ENCODE results near the gene TMEM151A.
A peak's percentile ranks its signal among the peaks of the same experiment; 100 is the strongest.

TMEM151A gene

DNA sequence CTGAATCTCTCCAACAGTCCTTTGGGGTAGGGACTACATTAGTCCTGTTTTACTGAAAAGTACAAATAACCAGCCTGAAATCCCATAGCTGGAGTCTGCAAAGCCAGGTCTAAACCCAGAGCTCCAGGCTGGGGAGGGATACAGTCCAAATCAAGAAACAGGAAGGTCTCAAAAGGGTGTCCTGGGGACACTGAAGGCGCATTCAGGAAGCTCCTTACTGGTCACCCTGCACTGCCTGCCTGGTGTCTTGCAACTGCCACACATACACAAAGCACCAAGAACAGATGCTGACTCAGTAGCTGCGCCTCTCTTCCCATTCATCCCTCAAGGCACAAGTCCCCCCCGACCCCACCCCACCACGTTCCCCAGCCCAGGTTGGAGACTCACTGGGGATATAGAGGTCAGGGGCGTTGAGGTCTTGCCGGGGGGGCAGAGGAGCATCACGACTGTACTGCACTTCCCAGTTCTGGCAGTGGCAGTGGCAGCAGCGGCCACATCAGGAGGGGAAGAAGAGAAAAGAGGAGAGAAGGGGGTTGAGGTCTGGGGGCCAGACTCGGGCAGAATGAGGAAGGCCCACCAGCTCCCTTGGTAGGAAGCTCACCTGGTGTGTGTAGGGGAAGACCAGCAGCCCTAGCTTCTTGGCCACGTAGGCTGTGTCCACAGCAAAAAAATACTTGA lies 4.3 kb upstream of the TMEM151A start:
- peak overlapping the region; percentile 78 to 94 for H3K27ac Mint-ChIP-seq
- peaks cover 69% of the 10 kb centered on the region for H3K4me1 Mint-ChIP-seq
- peak overlapping the region; percentile 82 to 92 for H3K4me3 Mint-ChIP-seq
- ATAC-seq (no peak), DNase-seq (no peak)
- peaks cover 16% of the 10 kb centered on the region for H3K27me3 Mint-ChIP-seq
- no peaks in the 10 kb centered on the region for H3K9me3 Mint-ChIP-seq

DNA sequence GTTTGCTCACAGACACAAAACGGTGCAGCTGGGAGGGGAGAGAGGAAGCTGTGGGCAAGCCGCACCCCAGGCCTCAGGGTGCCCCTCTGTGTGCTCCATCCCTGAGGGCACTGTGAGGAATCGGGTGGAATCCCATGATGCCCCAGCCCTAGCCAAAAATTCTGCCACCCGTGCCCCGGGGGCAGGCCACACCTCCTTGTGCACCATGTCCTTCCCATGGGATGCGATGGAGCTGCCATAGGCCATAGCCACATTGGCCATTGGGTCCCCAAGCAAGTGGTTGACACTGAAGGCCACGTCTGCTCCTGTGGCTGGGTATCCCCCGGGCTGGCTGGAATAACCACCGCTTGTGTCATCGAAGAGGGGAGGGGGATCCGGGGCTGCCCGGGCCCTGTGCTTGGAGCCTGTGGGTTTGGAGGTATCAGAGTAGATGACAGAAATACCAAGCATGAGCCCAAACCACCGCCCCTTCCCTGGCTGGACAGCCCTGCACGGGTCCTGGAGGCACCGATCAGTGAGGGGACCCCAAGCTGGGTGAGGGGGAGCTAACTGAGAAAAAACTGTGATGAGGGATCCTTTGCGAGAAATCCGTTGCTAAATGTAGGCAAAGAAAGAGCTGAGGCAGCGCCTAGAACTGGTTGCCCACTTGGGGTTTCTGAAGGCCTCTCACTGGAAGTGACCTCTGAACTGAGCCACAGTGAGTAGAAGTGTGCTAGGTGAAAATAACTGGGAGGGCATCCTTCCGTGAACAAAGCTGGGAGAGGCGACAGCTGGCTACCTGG lies 3.6 kb upstream of the TMEM151A start:
- no peak for ATAC-seq
- Mint-ChIP-seq H3K4me1 (peaks cover 69% of the 10 kb centered on the region), H3K27me3 (peaks cover 24% of the 10 kb centered on the region)

DNA sequence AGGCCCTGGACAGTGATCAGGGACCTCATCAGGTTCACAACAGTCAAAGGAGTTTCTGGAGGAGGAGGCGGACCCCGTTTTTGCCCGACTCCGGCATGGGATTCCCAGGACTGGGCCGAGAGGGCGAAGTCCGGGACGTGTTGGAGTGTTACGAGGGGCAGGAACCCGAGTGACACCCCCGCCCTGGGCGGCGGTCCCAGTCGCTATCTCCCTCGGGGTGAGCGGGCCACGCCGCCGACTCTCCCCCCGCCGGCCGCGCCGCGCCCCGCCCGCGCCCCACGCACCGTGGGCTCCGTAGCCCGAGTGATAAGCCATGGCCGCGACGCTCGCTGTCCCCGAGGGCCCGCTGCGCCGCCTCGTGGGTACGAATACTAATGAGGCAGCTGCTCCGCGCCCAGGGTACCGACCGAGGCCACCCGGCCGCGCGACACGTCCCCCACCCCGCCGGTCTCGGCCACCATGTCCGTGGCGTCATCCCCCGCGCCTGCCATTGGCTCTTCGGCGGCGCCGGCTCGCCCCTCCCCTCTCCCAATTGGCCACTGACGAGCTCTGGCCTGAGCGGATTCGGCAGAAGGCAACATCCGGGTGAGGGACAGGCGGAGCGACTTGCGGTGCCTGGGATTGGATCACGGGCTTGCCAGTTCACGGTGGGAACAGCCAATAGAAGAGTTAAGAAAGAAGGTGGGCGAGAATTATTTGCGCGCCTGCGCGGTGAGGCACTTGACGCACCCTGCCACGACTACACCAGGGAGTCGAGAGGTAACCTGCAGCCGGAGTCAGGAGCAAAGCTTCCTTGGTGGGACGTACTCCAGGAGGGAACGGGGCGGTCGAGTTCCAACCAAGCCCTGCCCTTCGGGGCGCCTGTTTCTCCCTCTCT lies 2.8 kb upstream of the TMEM151A start, which contains the start of gene YIF1A:
TSS of gene YIF1A (minus strand) at position 473 of the 877 bp plus-strand sequence. CDS start at position 315, 158 bp downstream.
- Mint-ChIP-seq H3K4me3 (peak within 1 kb of the TSS; percentile 82 to 92), H3K4me1 (peaks cover 65% of the 10 kb centered on the region), H3K27me3 (peaks cover 32% of the 10 kb centered on the region), H3K9me3 (no peaks in the 10 kb centered on the region), H3K27ac (peak within 1 kb of the TSS; percentile 90)
- ATAC-seq = peak; percentile 96
- peak; percentile 97 to 99 for DNase-seq

More for the DNA sequence above, 3.6 kb upstream of the TMEM151A start:
- Mint-ChIP-seq H3K9me3 (no peaks in the 10 kb centered on the region), H3K27ac (peak overlapping the region; percentile 88), H3K4me3 (peak overlapping the region; percentile 82 to 92)
- DNase-seq = no peak

DNA sequence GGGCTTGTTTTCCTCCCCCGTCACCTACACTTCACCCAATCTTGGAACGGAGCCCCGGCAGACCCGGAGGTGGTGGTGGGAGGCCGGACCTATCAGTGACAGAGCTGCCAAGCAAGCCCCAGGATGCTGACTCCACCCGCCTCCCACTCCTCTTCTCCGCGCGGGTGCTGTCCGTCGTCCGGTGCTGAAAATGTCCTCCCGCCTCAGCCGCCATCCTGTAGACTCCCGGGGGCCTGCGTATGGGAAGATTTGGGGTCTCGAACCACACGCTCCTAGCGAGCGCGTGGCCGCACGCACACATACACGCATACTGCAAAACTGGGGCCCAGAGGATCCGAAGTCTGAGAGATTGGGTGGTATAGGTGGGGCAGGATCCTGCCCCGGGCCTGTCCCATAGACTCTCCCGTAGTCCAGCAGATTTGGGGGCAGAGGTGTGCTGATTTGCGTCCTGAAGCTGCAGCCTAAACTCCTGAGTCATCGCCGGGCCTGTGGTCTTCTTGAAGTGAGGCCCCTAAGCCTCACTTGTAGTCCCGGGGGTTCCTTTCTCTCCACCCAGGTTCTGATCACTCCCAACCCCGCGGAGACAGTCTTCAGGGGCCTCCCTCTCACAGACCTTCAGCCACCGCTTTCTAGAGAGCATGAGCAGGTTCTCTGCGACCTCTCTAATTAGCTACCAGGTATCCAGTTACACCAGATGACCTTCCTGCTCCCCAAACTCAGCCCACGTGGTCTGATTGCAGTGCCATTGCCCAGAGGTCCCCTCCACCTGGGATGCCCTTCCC lies 2.0 kb upstream of the TMEM151A start:
- ATAC-seq (peak; percentile 81), DNase-seq (peak; percentile 86 to 87)
- H3K9me3 Mint-ChIP-seq = no peaks in the 10 kb centered on the region

DNA sequence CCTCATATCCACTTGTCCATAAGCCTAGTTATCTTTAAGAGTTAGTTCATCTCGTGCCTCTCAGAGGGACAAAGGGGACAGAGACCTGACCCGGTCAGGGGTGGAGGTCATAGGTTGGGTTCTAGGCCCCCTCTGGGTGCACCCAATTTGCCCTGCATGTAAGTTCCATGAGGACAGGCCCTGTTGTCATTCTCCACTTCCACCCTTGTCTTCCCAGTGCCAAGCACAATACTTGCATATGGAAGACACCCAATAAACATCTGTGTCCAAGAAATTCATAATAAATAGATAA lies 1.4 kb upstream of the TMEM151A start:
- no peak for ATAC-seq
- H3K27ac Mint-ChIP-seq = no peak overlapping the region

More for the DNA sequence above, 2.0 kb upstream of the TMEM151A start:
- Mint-ChIP-seq H3K27ac (peak overlapping the region; percentile 90), H3K4me3 (peak overlapping the region; percentile 82 to 92), H3K27me3 (peaks cover 39% of the 10 kb centered on the region), H3K4me1 (peaks cover 58% of the 10 kb centered on the region)

DNA sequence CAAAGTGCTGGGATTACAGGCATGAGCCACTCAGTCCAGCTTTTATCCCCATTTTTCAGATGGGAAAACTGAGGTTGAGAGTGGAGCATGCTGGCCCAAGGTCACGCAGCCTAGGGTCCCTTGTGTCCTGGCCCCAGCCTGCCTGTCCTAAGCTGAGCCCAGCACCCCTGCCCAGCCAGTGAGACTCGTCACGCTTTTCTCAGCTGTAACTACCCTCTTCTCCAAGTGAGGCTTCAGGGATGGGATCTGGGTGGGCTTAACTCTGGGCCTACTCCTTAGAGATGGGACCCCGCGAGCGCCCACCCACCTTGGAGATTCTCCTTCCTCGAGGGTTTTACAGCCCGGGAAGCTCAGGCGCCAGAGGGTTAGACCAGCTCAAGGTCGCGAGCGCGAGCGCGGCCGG lies 390 bp upstream of the TMEM151A start:
- Mint-ChIP-seq H3K4me1 (peaks cover 45% of the 10 kb centered on the region), H3K4me3 (no peak overlapping the region), H3K27ac (no peak overlapping the region), H3K9me3 (no peaks in the 10 kb centered on the region), H3K27me3 (peaks cover 46% of the 10 kb centered on the region)
- no peak for ATAC-seq
- DNase-seq = no peak

More for the DNA sequence above, 1.4 kb upstream of the TMEM151A start:
- DNase-seq = no peak
- Mint-ChIP-seq H3K4me1 (peaks cover 55% of the 10 kb centered on the region), H3K9me3 (no peaks in the 10 kb centered on the region), H3K4me3 (peak overlapping the region; percentile 82 to 92), H3K27me3 (peaks cover 40% of the 10 kb centered on the region)

DNA sequence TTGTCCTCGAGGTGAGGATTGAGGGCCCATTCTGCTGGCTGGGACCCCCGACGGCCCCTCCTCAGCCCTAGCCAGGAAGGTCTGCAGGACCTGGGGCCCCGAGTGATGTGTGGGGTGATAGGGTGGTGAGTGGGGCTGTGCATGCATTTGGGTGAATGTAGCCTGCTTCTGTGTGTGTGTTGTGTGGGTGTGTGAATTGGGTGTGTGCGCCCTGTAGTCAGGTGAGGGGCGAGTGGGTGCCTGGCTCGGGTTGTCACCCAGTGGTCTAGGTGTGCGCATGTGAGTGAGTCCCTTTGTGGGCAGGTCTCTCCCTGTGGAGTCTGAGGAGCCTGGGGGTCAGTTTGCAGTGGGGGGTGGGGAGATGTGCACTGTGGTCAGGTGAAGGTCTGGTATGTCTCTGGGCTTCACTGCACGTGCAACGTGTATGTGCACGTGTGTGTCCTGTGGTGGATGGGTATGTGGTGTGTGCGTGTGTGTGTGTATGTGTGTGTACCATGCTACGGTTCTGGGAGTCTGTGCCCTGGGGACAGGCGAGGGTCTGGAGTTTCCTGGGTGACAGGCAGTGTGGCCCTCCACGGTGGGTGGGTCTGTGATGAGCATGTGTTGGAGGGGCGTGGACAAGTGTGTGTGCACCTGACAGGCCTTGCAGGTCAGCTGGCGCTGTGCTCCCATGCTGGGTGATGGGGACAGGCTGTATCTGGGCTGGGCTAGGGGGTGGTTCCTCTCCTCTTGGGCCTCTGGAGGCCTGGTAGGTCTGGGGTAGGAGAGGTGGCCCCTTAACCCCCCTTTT lies 1.0 kb downstream of the TMEM151A start:
- ATAC-seq (no peak), DNase-seq (no peak)
- Mint-ChIP-seq H3K4me1 (peaks cover 30% of the 10 kb centered on the region), H3K4me3 (peak overlapping the region; percentile 3 to 50), H3K27me3 (peaks cover 49% of the 10 kb centered on the region), H3K27ac (no peak overlapping the region), H3K9me3 (no peaks in the 10 kb centered on the region)

DNA sequence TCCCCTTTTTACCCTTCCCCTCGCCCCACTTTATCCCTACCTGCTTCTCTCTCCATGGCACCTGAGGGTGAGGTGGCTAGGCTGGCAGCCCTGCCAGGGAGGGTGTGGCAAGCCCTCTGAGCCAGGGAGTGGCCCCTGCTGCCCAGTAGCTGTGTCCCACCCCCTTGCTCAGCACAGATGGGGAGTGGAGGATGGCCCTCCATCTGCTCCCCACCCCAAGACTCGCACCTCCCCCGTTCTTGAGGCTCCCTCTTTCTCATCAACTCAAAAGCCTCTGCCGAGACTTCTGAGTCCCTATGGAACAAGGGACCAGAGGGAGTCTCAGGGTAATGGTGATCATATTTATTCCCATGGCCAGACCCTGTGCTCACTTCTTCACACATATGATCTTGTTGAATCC lies 1.7 kb downstream of the TMEM151A start:
- ATAC-seq (no peak), DNase-seq (no peak)
- H3K4me1 Mint-ChIP-seq = peaks cover 24% of the 10 kb centered on the region
- H3K27me3 Mint-ChIP-seq = peaks cover 49% of the 10 kb centered on the region
- H3K27ac Mint-ChIP-seq = no peak overlapping the region
- H3K9me3 Mint-ChIP-seq = no peaks in the 10 kb centered on the region
- H3K4me3 Mint-ChIP-seq = peak overlapping the region in 1 of 2 donors; percentile 29

DNA sequence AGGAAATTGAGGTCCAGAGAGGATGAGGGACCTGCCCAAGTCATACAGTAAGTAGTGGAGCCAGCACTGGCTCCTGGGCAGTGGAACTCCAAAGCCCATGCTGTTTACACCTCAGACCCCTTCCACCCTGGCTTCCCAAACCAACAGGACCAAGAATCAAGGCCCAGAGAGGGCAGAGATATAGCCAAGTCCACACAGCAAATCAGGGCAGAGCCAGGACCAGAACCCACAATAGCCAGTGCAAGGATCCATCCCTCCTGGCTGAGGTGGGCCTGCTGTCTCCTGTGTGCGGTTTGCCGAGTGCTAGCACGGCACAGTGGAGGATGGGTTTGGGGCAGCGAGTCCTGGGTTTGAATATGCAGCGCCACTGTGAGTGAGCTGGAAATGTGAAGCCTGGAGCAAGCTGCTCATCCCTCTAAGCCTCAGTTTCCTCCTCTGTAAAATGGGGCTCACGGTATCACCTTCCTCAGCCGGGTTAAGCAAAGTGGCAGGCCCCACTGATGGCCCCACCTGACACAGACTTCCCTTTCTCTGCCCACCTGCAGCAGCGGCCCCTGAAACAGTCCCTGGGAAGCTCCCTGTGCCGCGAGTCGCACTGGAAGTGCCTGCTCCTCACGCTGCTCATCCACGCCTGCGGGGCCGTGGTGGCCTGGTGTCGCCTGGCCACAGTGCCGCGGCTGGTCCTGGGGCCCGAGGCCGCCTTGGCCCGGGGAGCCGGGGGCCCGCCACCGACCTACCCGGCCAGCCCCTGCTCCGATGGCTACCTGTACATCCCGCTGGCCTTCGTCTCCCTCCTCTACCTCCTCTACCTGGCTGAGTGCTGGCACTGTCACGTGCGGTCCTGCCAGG lies 2.3 kb downstream of the TMEM151A start:
- no peak overlapping the region for H3K4me3 Mint-ChIP-seq
- H3K4me1 Mint-ChIP-seq = peaks cover 24% of the 10 kb centered on the region
- ATAC-seq (no peak), DNase-seq (no peak)
- H3K9me3 Mint-ChIP-seq = no peaks in the 10 kb centered on the region
- no peak overlapping the region for H3K27ac Mint-ChIP-seq
- peaks cover 49% of the 10 kb centered on the region for H3K27me3 Mint-ChIP-seq

DNA sequence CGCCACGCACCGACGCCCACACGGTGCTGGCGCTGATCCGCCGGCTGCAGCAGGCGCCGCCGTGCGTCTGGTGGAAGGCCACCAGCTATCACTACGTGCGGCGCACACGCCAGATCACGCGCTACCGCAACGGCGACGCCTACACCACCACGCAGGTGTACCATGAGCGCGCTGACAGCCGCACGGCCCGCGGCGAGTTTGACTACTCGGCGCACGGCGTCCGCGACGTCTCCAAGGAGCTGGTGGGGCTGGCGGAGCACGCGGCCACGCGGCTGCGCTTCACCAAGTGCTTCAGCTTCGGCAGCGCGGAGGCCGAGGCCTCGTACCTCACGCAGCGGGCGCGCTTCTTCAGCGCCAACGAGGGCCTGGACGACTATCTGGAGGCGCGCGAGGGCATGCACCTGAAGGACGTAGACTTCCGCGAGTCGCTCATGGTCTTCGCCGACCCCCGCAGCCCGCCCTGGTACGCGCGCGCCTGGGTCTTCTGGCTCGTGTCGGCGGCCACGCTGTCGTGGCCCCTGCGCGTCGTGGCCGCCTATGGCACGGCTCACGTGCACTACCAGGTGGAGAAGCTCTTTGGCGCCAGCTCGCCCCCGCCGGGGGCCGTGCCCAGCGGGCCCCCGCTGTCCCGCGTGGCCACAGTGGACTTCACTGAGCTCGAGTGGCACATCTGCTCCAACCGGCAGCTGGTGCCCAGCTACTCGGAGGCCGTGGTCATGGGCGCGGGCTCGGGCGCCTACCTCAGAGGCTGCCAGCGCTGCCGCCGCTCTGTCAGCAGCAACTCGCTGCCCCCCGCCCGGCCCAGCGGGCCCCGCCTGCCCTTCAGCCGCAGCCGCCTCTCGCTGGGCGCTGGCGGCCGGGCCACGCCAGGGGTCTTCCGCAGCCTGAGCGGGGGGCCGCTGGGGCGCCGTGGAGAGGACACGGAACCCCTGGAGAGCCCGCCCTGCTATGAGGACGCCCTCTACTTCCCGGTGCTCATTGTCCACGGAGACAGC lies 3.2 kb downstream of the TMEM151A start:
- ATAC-seq = peak; percentile 10
- peaks cover 17% of the 10 kb centered on the region for H3K4me1 Mint-ChIP-seq
- no peak for DNase-seq
- no peaks in the 10 kb centered on the region for H3K9me3 Mint-ChIP-seq
- no peak overlapping the region for H3K27ac Mint-ChIP-seq
- no peak overlapping the region for H3K4me3 Mint-ChIP-seq
- H3K27me3 Mint-ChIP-seq = peaks cover 49% of the 10 kb centered on the region

DNA sequence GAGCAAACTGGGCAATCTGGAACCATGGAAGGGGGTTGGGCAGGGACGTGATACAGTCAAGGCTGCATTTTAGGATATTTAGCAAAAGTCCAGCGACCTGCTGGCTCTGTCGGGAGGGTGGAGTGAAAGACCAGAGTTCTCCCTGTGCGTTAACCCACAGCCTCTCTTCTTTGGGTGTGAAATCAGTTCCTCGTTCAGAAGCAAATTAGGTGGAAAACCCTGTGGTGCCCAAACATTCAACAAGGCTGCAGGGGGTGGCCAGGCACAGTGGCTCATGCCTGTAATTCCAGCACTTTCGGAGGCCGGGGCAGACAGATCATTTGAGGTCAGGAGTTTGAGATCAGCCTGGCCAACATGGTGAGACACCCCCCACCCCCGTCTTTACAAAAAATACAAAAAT lies 5.9 kb downstream of the TMEM151A start:
- no peak overlapping the region for H3K27ac Mint-ChIP-seq
- DNase-seq (no peak), ATAC-seq (no peak)
- no peak overlapping the region for H3K4me3 Mint-ChIP-seq
- H3K4me1 Mint-ChIP-seq = peaks cover 5% of the 10 kb centered on the region
- H3K9me3 Mint-ChIP-seq = no peaks in the 10 kb centered on the region
- peaks cover 30% of the 10 kb centered on the region for H3K27me3 Mint-ChIP-seq

DNA sequence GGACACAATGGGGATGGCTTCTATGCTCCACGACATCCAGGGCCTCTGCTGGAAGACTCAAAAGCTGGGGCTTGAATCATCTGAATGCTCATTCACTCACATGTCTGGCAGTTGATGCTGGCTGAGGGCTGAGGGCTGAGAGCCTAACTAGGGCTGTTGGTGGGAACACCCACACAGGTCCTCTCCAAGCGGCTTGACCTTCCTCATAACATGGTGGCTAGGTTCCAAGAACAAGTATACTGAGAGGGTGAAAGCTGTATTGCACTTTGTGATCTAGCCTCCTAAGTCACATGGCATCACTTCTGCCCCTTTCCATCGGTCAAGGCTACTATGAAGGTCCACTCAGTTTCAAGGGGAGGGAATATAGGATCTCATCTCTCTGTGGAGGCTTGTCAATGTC lies 7.5 kb downstream of the TMEM151A start:
- ATAC-seq = no peak
- Mint-ChIP-seq H3K27ac (no peak overlapping the region), H3K4me3 (no peak overlapping the region), H3K9me3 (no peaks in the 10 kb centered on the region), H3K27me3 (peaks cover 15% of the 10 kb centered on the region), H3K4me1 (no peaks in the 10 kb centered on the region)
- no peak for DNase-seq

DNA sequence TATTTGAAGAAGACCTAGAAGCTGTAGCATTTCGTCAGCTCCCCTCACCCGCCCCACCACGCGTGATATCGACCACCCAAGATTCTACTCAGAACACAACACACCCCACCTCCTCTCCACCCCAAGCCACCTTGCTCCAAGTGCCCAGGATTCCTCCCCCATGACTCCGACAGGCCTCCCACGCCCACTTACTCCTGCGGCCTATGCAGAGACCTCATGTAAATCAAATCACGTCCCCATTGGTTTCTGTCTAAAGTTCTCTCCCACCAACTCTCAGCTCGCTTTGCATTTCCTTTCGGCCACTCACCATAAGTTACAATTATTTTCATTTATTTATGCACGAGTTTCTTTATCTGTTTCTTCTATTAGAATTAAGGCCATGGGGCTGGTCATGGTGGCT lies 11.0 kb downstream of the TMEM151A start:
- H3K4me1 Mint-ChIP-seq = no peaks in the 10 kb centered on the region
- no peaks in the 10 kb centered on the region for H3K9me3 Mint-ChIP-seq
- DNase-seq (no peak), ATAC-seq (no peak)
- no peaks in the 10 kb centered on the region for H3K27me3 Mint-ChIP-seq
- peak overlapping the region in 1 of 2 donors; percentile 21 for H3K27ac Mint-ChIP-seq
- H3K4me3 Mint-ChIP-seq = no peak overlapping the region

Measured in stimulated activated naive CD8-positive, alpha-beta T cell treated with anti-CD3 and anti-CD28 coated beads, Interleukin-15, amount 100 ng/mL, for 72 hours (primary cell).